WTC11 (cell line): Measurements from ENCODE around the gene PREX1. TPM values are rescaled to one million over a fixed set of nuclear protein-coding genes. Genes with fewer than 3 reads are reported as not detected.

Source experiments
- ATAC-seq: fragments of 200-7000 bp; cut with Tn5 transposase; 2 replicates; pipeline ENCODE4 v1.10.0; 2021; ENCODE audit warnings: mild to moderate bottlenecking, moderate library complexity
- CTCF ChIA-PET: fragments of 300-600 bp; sonication (Branson Sonifier 250); formaldehyde crosslinking; loops from one replicate; lab custom pipeline; 2021; ENCODE audit warnings: antibody characterized with exemption; lab: Charles Lee
- POLR2A ChIA-PET: fragments of 350-600 bp; sonication (Branson Sonifier 250); formaldehyde crosslinking; loops from one replicate; lab custom pipeline; 2021; ENCODE audit warnings: antibody characterized with exemption; lab: Charles Lee
- DNase-seq: peaks from one replicate; pipeline ENCODE4 v3.0.0; 2021; ENCODE audit warnings: low spot score
- H3K27ac Mint-ChIP-seq: 2 replicates; pipeline ENCODE4 v1.8.0; 2021; ENCODE audit warnings: mixed read lengths
- H3K27me3 Mint-ChIP-seq: 2 replicates; pipeline ENCODE4 v1.8.0; 2021; ENCODE audit warnings: low read depth, mild to moderate bottlenecking, moderate library complexity, mixed read lengths
- H3K36me3 Mint-ChIP-seq: 2 replicates; pipeline ENCODE4 v1.8.0; 2021; ENCODE audit warnings: mixed read lengths
- H3K4me1 Mint-ChIP-seq: 2 replicates; pipeline ENCODE4 v1.8.0; 2022; ENCODE audit warnings: mixed read lengths
- H3K4me3 Mint-ChIP-seq: 2 replicates; pipeline ENCODE4 v1.8.0; 2021; ENCODE audit warnings: mild to moderate bottlenecking, moderate library complexity, mixed read lengths
- H3K9me3 Mint-ChIP-seq: 2 replicates; pipeline ENCODE4 v1.8.0; 2021; ENCODE audit warnings: mixed read lengths
- ATF1 ChIP-seq: sonication (generic); formaldehyde crosslinking; IDR thresholded peaks from 2 replicates; pipeline ENCODE4 v1.8.1; 2023; ENCODE audit warnings: mild to moderate bottlenecking, moderate library complexity, missing genetic modification reagents
- GABPB1 ChIP-seq: sonication (generic); formaldehyde crosslinking; IDR thresholded peaks from 2 replicates; pipeline ENCODE4 v1.8.1; 2023; ENCODE audit warnings: mild to moderate bottlenecking, missing genetic modification reagents
- IRF2 ChIP-seq: sonication (generic); formaldehyde crosslinking; IDR thresholded peaks from 2 replicates; pipeline ENCODE4 v1.8.0; 2022; ENCODE audit warnings: low read depth, missing genetic modification reagents, borderline replicate concordance
- JUN ChIP-seq: sonication (generic); formaldehyde crosslinking; IDR thresholded peaks from 2 replicates; pipeline ENCODE4 v1.8.0; 2023; ENCODE audit warnings: mild to moderate bottlenecking, missing genetic modification reagents
- NFYB ChIP-seq: sonication (generic); formaldehyde crosslinking; conservative IDR thresholded peaks from 2 replicates; pipeline ENCODE4 v1.8.0; 2022; ENCODE audit warnings: low read depth, missing genetic modification reagents
- TCF7 ChIP-seq: sonication (generic); formaldehyde crosslinking; IDR thresholded peaks from 2 replicates; pipeline ENCODE4 v1.8.0; 2022; ENCODE audit warnings: mild to moderate bottlenecking, low read depth, missing genetic modification reagents, moderate library complexity
- ZNF219 ChIP-seq: sonication (generic); formaldehyde crosslinking; IDR thresholded peaks from 2 replicates; pipeline ENCODE4 v1.8.0; 2023; ENCODE audit warnings: missing genetic modification reagents, mild to moderate bottlenecking, borderline replicate concordance
- total RNA-seq: library from RNA; stranded (reverse); gene quantifications from 3 replicates; pipeline ENCODE4 v1.2.3, GENCODE V29; 2021
- TF ChIP-seq, protein P1 (sequence below): sonication (generic); formaldehyde crosslinking; IDR thresholded peaks from 2 replicates; pipeline ENCODE4 v1.8.1; 2023; ENCODE audit warnings: mild to moderate bottlenecking, missing genetic modification reagents, moderate library complexity
- TF ChIP-seq, protein P2 (sequence below): sonication (generic); formaldehyde crosslinking; IDR thresholded peaks from 2 replicates; pipeline ENCODE4 v1.8.1; 2022; ENCODE audit warnings: mild to moderate bottlenecking, moderate library complexity, missing genetic modification reagents
- TF ChIP-seq, protein P3 (sequence below): sonication (generic); formaldehyde crosslinking; IDR thresholded peaks from 2 replicates; pipeline ENCODE4 v1.8.0; 2023; ENCODE audit warnings: missing genetic modification reagents, mild to moderate bottlenecking, borderline replicate concordance
- TF ChIP-seq, protein P4 (sequence below): sonication (generic); formaldehyde crosslinking; conservative IDR thresholded peaks from 2 replicates; pipeline ENCODE4 v1.8.1; 2023; ENCODE audit warnings: mild to moderate bottlenecking, low read depth, missing genetic modification reagents, moderate library complexity
- TF ChIP-seq, protein P5 (sequence below): sonication (generic); formaldehyde crosslinking; IDR thresholded peaks from 2 replicates; pipeline ENCODE4 v1.8.0; 2022; ENCODE audit warnings: mild to moderate bottlenecking, missing genetic modification reagents
- TF ChIP-seq, protein P6 (sequence below): sonication (generic); formaldehyde crosslinking; IDR thresholded peaks from 2 replicates; pipeline ENCODE4 v1.8.1; 2022; ENCODE audit warnings: low read depth, mild to moderate bottlenecking, moderate library complexity, missing genetic modification reagents, borderline replicate concordance

Gene PREX1
- total RNA-seq, 1 experiment from 2014 or later, result 17.3 TPM

DNA sequence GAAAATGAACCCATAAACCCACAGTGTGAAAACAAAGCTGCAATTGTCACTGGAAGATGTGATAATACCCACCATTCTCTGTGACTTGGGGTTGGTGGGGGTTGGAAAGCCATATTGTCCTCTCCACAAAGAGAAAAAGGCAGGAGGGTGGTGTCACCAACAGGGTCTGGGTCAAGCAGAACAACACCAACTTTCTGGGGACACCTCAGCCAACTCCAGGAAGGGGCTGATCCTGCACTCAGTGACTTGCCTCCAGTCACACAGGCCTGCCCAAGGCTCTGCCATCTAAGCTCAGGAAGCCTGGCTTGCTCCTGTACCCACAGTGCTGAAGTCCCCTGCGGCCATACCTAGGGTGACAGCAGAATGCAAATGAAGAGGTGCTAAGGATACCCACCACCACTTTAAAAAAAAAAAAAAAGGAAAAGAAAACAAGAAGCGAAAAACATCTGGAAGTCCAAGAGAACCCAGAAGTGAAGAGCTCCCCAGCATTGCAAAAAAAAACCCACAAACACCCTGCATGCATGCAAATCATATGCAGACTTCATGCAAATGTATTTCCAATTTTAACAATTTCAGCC is 110.6 kb downstream of the PREX1 start:
- no peak overlapping the region for H3K4me3 Mint-ChIP-seq
- no peak for DNase-seq
- no peak for TF ChIP-seq ZNF219 (CRISPR knock-in tag)
- TF ChIP-seq, all 79 proteins: peak for 0
- Mint-ChIP-seq H3K36me3 (no peaks in the 10 kb centered on the region), H3K27ac (no peak overlapping the region), H3K4me1 (peaks cover 1% of the 10 kb centered on the region), H3K9me3 (no peaks in the 10 kb centered on the region), H3K27me3 (no peaks in the 10 kb centered on the region)
- ChIA-PET POLR2A (no interaction called here), CTCF (interaction anchor here (1.2 to 2.3 kb wide), 3 partner anchors 10 to 60 kb away, joined by 4 to 10 read pairs (median 5); no protein-coding TSS in a partner anchor)
- ATAC-seq, result no peak

DNA sequence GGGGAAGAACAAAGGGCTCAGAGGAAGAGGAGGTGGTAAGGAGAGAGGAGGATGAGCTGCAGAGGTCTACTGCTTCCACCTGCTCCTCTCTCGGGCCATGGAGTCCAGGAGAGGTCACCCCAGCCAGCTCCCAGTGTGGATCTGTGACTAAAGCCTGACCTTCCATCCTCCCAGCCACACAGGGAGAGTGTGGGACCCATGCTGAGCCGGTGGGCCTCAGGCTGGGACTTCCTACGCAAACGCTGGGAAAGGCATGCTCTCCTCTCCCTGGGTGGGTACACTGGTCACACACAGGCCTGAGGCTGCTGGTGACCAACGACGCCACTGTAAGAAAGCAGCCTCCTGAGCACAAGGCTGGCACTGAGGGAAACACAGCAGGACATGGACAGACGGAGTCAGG is 111.3 kb downstream of the PREX1 start:
- H3K27ac Mint-ChIP-seq, result no peak overlapping the region
- H3K36me3 Mint-ChIP-seq, result no peaks in the 10 kb centered on the region
- H3K4me3 Mint-ChIP-seq, result no peak overlapping the region
- TF ChIP-seq TCF7, result no peak
- TF ChIP-seq, protein P1, sequence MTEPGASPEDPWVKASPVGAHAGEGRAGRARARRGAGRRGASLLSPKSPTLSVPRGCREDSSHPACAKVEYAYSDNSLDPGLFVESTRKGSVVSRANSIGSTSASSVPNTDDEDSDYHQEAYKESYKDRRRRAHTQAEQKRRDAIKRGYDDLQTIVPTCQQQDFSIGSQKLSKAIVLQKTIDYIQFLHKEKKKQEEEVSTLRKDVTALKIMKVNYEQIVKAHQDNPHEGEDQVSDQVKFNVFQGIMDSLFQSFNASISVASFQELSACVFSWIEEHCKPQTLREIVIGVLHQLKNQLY (CRISPR knock-in tag), result no peak
- TF ChIP-seq IRF2 (CRISPR knock-in tag), result no peak
- no peaks in the 10 kb centered on the region for H3K27me3 Mint-ChIP-seq
- H3K9me3 Mint-ChIP-seq, result no peaks in the 10 kb centered on the region
- ATAC-seq (no peak), DNase-seq (no peak)
- ChIA-PET CTCF (interaction anchor here (1.2 to 2.3 kb wide), 3 partner anchors 9 to 59 kb away, joined by 4 to 10 read pairs (median 5); no protein-coding TSS in a partner anchor), POLR2A (no interaction called here)
- H3K4me1 Mint-ChIP-seq, result no peaks in the 10 kb centered on the region; the same call in 1 of the 2 replicates

DNA sequence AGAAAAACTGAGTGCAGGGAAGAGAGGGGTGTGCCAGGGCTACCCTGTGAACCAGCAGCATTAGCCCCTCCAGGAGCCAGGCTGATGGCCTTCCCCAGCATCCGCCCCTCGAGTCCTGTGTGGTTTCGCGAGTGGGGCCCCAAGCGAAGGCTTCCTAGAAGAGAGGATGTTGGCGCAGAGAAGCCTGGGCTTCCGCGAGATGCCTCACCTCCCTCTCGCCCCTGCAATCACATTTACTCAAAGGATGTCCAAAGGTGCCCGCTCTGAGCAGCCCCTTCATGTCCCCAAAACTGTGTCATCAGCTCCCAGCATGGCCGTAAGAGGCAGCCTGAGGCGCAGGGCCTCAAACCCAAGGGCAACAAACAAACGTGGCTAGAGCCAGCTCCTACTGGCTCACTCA is 111.7 kb downstream of the PREX1 start:
- CTCF ChIA-PET, result interaction anchor here (1.8 to 2.3 kb wide), 2 partner anchors 17 to 58 kb away, joined by 4 to 10 read pairs; no protein-coding TSS in a partner anchor
- H3K4me3 Mint-ChIP-seq, result no peak overlapping the region
- DNase-seq (no peak), ATAC-seq (no peak)
- H3K27me3 Mint-ChIP-seq, result no peaks in the 10 kb centered on the region
- H3K27ac Mint-ChIP-seq, result no peak overlapping the region
- no peaks in the 10 kb centered on the region for H3K9me3 Mint-ChIP-seq
- no peak for TF ChIP-seq GABPB1
- no peak for TF ChIP-seq IRF2 (CRISPR knock-in tag)
- no peak for TF ChIP-seq NFYB (CRISPR knock-in tag)
- no peak for TF ChIP-seq TCF7
- POLR2A ChIA-PET, result no interaction called here
- H3K36me3 Mint-ChIP-seq, result no peaks in the 10 kb centered on the region
- H3K4me1 Mint-ChIP-seq, result no peaks in the 10 kb centered on the region; the same call in 1 of the 2 replicates

DNA sequence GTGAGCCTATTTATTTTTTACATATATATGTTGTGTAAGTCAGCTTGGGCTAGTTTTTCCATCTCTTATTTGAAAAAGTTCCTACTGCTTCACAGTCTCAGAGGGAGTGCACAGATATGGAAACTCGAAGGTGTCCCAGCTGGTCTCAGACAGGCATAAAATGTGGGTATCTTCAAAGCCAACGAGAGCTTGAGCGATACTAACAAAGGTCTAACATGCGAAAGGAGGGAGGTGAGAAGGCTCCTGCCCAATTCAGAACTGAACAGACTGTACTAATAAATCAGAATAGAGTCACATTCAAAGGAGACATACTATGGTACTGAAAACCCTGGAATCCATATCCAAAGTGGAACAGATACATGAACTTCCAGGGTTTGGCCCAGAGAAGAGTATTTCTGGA is 113.0 kb downstream of the PREX1 start:
- CTCF ChIA-PET, result interaction anchor here (1.2 kb wide), 1 partner anchor 57 kb away, joined by 5 read pairs; no protein-coding TSS in a partner anchor
- Mint-ChIP-seq H3K27me3 (no peaks in the 10 kb centered on the region), H3K27ac (no peak overlapping the region), H3K4me3 (no peak overlapping the region), H3K4me1 (no peaks in the 10 kb centered on the region; the same call in 1 of the 2 replicates), H3K9me3 (no peaks in the 10 kb centered on the region), H3K36me3 (no peaks in the 10 kb centered on the region)
- no peak for DNase-seq
- no peak for TF ChIP-seq JUN (CRISPR knock-in tag)
- TF ChIP-seq, protein P2, sequence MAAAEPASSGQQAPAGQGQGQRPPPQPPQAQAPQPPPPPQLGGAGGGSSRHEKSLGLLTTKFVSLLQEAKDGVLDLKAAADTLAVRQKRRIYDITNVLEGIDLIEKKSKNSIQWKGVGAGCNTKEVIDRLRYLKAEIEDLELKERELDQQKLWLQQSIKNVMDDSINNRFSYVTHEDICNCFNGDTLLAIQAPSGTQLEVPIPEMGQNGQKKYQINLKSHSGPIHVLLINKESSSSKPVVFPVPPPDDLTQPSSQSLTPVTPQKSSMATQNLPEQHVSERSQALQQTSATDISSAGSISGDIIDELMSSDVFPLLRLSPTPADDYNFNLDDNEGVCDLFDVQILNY (CRISPR knock-in tag), result no peak
- no peak for TF ChIP-seq ATF1 (CRISPR knock-in tag)
- TF ChIP-seq, protein P3, sequence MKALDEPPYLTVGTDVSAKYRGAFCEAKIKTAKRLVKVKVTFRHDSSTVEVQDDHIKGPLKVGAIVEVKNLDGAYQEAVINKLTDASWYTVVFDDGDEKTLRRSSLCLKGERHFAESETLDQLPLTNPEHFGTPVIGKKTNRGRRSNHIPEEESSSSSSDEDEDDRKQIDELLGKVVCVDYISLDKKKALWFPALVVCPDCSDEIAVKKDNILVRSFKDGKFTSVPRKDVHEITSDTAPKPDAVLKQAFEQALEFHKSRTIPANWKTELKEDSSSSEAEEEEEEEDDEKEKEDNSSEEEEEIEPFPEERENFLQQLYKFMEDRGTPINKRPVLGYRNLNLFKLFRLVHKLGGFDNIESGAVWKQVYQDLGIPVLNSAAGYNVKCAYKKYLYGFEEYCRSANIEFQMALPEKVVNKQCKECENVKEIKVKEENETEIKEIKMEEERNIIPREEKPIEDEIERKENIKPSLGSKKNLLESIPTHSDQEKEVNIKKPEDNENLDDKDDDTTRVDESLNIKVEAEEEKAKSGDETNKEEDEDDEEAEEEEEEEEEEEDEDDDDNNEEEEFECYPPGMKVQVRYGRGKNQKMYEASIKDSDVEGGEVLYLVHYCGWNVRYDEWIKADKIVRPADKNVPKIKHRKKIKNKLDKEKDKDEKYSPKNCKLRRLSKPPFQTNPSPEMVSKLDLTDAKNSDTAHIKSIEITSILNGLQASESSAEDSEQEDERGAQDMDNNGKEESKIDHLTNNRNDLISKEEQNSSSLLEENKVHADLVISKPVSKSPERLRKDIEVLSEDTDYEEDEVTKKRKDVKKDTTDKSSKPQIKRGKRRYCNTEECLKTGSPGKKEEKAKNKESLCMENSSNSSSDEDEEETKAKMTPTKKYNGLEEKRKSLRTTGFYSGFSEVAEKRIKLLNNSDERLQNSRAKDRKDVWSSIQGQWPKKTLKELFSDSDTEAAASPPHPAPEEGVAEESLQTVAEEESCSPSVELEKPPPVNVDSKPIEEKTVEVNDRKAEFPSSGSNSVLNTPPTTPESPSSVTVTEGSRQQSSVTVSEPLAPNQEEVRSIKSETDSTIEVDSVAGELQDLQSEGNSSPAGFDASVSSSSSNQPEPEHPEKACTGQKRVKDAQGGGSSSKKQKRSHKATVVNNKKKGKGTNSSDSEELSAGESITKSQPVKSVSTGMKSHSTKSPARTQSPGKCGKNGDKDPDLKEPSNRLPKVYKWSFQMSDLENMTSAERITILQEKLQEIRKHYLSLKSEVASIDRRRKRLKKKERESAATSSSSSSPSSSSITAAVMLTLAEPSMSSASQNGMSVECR (CRISPR knock-in tag), result no peak
- TF ChIP-seq, protein P4, sequence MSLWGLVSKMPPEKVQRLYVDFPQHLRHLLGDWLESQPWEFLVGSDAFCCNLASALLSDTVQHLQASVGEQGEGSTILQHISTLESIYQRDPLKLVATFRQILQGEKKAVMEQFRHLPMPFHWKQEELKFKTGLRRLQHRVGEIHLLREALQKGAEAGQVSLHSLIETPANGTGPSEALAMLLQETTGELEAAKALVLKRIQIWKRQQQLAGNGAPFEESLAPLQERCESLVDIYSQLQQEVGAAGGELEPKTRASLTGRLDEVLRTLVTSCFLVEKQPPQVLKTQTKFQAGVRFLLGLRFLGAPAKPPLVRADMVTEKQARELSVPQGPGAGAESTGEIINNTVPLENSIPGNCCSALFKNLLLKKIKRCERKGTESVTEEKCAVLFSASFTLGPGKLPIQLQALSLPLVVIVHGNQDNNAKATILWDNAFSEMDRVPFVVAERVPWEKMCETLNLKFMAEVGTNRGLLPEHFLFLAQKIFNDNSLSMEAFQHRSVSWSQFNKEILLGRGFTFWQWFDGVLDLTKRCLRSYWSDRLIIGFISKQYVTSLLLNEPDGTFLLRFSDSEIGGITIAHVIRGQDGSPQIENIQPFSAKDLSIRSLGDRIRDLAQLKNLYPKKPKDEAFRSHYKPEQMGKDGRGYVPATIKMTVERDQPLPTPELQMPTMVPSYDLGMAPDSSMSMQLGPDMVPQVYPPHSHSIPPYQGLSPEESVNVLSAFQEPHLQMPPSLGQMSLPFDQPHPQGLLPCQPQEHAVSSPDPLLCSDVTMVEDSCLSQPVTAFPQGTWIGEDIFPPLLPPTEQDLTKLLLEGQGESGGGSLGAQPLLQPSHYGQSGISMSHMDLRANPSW, result no peak
- TF ChIP-seq, protein P5, sequence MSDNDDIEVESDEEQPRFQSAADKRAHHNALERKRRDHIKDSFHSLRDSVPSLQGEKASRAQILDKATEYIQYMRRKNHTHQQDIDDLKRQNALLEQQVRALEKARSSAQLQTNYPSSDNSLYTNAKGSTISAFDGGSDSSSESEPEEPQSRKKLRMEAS (CRISPR knock-in tag), result no peak
- TF ChIP-seq, protein P6, sequence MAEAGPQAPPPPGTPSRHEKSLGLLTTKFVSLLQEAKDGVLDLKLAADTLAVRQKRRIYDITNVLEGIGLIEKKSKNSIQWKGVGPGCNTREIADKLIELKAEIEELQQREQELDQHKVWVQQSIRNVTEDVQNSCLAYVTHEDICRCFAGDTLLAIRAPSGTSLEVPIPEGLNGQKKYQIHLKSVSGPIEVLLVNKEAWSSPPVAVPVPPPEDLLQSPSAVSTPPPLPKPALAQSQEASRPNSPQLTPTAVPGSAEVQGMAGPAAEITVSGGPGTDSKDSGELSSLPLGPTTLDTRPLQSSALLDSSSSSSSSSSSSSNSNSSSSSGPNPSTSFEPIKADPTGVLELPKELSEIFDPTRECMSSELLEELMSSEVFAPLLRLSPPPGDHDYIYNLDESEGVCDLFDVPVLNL (CRISPR knock-in tag), result no peak
- no peak for ATAC-seq
- POLR2A ChIA-PET, result interaction anchor here (0.7 kb wide), 1 partner anchor 166 kb away, joined by 3 read pairs; no protein-coding TSS in a partner anchor
